ENCODE measurements around the gene FBXO9.
A peak's percentile ranks its signal among the peaks of the same experiment; 100 is the strongest.

The FBXO9 gene

DNA sequence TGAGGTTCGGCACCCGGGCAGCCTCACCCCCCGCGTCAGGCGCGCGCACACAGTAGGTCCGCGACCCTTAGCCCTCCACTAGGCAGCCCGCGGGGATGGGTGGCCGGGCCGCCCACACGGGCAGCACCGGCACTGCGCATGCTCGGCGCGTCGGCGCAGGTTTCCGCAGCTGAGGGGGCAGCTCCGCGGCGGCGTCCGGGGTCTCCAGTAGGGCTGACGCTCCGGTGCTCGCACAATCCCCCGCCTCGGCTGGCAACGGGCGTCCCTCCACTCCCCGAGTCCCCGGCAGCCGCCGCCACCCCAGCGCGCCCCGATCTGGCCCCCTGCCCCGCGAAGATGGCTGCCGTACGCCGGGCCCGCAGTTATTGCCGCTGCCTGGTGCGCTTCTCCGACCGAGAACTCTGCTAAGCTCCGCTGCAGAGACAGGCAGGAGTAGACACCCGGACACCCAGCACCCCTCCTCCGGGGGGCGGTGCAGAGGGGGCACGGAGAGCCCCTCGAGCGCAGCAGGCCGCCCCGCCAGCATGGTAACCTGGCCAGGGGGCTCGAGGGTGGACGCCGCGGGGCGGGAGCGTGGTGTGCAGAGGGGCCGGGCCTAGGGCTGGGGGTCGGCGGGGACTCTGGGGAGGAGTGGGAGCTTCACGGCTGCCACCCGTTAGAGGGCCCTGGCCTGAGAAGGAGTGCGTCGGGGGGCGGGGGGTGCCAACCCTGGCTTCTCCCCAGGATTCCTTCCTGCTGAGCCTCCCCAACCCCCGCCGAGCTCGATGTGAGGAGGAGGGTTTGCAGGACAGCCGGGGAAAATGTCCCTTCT lies at the start of gene FBXO9:
Gene FBXO9 (plus strand): TSS at position 139 of the 811 bp plus-strand sequence. CDS start 386 bp downstream, at position 525.
- peak; percentile 55 for DNase-seq

- DNase-seq: no peak
Observed at GRCh38 chr6:53015486-53015885, 49.7 kb upstream of the FBXO9 start.

- no peak for DNase-seq
Observed at GRCh38 chr6:53018446-53018845, 46.8 kb upstream of the FBXO9 start.

GRCh38 chr6:53020005-53020744 lies 45.0 kb upstream of the FBXO9 start:
- no peak for DNase-seq

DNA sequence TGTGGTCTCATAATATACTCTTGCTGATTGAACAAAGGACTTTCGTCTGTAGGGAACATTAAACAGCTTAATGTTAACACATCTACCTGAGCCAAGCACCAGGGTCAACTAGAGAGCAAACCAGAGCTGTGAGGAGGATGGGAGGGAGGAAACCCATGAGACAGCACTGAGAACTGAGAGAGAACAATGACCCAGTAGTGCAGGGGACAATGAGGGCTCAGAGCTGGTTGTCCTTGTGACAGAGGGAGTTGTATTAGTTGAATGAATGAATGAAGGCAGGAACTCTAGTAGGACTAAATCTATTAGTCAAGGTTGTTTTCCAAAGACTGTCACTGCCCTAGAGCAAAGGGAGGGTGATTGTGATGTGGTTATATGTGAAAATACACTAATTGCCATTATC lies 41.9 kb upstream of the FBXO9 start:
- DNase-seq: no peak

GRCh38 chr6:53026526-53026925 lies 38.7 kb upstream of the FBXO9 start:
- no peak for DNase-seq

- DNase-seq: no peak
Observed at GRCh38 chr6:53027131-53027718, 38.0 kb upstream of the FBXO9 start.

DNA sequence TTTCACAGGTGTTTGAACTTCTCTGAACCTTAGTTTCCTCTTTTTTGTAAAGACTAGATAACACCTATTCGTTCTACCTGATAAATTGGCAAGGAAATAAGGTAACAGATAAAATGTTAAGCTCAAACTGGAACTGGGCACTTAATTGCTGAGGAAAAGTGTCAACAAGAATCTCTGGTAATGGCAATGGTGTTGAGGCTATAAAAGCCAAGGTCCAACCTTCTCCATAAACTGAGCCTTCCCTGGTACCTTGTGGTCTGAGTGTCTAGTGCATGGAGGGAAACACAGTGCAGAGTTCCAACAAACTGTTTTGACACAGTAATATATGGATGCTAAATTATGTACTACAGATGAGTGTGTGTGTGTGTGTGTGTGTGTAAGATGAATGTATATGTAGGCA lies 36.7 kb upstream of the FBXO9 start:
- no peak for DNase-seq

DNA sequence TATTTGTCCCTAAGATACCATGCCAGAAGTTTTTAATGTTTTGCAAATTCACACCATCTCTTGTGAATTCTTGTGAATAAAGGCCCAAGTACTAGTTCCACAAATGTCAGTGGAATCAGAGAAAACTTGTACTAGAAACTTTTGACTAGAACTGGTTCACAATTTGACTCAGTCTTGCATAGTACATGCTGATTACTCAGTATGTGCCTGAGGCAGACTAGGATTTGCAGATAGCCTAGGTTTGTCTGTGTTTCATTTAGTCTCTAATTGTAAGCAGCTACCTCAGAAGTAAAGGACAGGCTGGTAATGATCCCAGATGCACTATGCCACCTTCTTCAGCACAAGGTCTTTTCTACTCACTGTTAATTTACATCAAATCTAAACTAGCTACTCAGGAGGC lies 35.9 kb upstream of the FBXO9 start:
- DNase-seq: no peak

DNA sequence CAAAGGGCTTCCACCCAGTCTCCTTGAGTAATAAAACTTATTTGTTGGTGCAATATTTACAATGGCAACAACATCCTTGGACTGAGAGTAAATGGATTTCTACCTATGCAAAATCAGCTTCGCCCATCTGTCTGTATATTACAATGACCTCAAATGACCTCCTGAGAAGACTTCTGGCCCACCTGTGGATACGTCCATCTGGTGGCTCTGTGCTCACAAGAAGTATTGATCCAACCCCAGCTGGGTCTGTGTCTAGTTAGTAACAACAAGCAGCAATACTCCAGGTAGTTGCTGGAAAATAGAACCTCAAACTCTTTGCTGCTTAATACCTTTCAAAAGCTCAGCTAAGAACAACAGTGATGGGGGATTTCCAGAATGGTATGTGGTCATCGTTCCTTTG lies 35.4 kb upstream of the FBXO9 start:
- DNase-seq: no peak

DNA sequence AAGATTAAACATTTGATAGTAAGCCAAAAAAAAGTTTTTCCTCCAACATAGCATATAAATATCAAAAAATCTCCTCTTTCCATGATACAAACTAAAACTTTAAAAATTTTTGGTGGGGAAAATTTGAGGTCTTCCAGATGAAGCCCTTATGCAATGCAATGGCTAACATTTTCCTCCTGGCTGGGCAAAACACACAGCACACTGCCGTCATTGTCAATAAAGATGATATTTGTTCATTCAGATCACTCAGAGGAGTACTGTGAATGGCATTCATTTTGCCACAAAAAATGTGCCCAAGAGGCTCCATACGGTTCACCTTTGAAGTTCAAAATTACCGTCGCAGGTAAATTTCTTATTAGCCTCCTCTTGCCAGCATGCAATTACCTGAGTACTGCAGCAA lies 33.9 kb upstream of the FBXO9 start:
- DNase-seq: no peak

GRCh38 chr6:53032849-53033248 lies 32.4 kb upstream of the FBXO9 start:
- no peak for DNase-seq

- no peak for DNase-seq
Observed at GRCh38 chr6:53033764-53034163, 31.4 kb upstream of the FBXO9 start.

DNA sequence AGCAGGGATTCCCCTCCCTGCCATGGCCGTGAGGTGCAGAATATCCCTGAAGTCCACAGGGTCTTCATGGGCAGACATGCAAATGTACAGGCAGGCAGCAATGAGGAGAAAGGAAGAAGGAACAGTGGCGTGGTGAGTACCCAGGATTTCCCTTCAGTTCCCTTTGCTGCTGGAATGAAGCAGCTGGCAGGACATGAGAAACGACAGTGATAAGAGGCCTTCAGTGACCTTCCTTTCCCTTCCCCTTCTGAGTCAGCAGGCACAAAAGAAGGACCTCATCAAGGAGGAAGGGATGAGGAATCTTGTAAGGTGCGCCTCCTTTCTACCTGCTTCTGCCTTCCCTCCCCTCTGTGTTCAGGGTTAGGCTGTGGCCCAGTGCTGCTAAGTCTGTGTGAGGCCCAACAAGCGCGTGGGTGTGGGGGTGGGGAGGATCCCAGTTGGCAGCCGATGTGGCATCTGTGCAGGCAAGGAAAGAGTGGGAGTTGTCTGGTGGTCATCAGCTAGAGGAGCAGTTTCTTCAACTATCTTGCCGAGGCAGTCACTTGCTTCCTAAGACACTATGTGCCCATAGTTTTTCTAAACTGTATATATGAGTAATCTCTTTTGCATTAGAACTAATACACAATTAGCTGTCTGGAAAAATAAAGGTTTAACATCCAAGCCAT lies 29.5 kb upstream of the FBXO9 start:
- DNase-seq: no peak

DNA sequence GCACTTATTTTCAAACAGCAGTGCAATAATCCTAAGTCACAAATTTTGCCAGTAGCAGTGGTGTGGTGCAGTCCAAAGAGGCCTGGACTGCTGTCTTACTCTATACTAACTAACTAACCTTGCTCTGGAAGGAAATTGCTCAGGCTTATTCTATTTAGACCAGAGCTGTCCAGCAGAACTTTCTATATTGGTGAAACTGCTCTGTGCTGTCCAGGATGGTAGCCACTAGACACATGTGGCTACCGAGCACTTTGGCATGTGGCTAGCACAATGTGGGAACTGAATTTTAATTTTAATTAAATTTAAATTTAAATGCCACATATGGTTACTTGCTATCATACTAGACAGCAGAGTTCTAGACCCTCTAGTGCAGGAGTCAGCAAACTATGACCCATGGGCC lies 27.1 kb upstream of the FBXO9 start:
- no peak for DNase-seq

DNA sequence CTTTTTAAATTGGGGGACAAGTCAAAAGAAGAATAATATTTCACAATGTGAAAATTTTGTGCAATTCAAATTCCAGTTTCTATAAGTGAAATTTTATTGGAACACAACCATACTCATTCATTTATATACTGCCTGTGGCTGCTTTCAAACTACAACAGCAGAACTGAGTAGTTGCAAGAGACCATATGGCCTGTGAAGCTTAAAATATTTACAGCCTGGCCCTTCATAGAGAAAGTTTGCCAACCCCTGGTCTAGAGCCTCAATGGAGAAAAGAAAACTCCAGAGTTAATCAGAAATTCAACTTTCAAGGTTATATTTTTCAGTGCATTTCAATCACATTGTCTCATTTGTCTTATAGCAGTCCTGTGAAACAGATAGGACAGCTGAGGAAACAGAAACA lies 26.6 kb upstream of the FBXO9 start:
- DNase-seq: no peak

- DNase-seq: no peak
Observed at GRCh38 chr6:53041356-53041755, 23.8 kb upstream of the FBXO9 start.

DNA sequence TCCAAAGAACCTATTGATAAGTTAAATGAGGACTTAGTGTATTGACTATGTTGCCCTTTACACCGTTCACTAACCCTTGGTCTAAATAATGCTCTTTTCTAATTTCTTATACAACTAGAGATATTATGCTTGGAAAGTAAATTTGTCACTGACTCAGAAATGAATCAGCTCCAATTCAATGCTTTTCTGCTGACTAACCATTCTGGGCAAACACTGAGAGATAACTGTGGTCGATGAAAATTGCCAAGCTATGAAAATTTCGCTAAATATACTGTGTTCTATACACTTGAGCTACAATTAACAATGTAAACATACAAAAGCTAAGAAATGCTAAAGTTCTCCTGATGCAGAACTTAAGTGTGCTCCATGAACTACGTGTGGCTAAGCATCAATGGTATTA lies 23.1 kb upstream of the FBXO9 start:
- DNase-seq: no peak

DNA sequence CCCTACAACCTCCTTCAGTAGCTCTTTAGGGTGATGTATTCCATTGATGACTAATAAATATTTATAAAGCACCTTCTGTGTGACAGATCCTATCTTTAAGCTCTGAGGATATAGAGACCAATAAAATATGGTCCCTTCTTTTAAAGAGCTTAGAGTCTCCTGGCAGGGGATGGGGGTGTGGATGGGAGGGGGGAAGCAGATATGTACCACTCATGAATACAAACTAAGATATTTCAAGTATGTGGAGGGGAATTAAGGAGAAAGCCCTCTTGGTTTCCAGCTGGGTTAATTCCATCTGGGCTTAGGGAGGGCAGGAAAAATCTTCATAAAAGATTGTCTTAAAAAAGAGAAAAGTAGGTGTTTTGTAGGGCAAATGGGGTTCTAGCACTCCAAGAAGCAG lies 21.6 kb upstream of the FBXO9 start:
- DNase-seq: no peak

- no peak for DNase-seq
Observed at GRCh38 chr6:53044071-53044470, 21.1 kb upstream of the FBXO9 start.

DNA sequence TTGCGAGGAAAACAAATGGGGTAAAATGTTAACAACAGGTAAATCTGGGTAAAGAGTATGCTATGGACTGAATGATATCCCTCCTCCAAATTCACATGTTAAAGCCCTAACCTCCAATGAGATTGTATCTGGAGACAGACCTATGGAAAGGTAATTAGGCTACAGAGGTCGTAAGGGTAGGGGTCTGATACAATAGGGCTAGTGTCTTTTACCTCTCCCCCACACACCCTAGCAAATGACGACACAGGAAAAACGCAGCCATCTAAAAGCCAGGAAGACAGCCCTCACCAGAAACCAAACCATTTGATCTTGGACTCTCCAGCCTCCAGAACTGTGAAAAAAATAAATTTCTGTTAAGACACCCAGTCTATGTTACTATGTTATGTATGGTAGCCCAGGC lies 20.6 kb upstream of the FBXO9 start:
- no peak for DNase-seq

DNA sequence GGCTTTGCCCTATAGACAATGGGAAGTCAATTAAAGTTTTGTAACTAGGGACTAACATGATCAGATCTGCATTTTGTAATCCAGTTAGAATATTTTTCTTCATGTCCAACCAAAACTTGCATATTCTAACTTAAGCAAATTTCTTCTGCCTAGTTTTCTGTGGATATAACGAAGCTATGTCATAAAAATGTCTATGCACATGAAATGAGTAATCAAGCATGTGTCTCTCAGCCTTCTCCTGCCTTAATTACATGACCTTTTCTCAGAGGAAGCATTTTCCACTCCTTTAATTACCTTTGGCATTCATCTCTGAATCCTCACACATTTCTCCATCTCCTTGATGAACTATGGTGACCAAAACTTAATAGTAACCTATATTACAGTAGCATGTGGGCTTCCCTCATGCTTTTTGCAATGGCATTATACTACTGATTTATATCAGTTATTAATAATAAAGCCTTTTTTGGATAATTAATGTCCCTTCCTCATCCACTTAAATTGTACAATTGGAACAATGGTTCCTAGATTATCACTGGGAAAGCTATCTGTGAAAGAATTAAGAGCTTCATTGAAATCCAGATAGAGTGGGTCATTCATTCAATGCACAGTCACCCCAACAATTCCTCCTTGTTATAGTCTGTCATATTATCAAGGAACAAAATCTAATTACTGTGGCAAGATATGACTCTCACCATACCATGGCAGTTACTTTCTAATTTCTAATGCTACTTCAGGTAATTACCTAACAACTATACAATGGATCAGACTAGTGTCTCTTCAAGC lies 19.1 kb upstream of the FBXO9 start:
- no peak for DNase-seq
